RWPE2 (cell line): ENCODE data around the gene CYB5R2.

Experiments used
- ATAC-seq: fragments of 200-7000 bp; cut with Tn5 transposase; 3 replicates; pipeline ENCODE4 v1.9.1; 2021; ENCODE audit warnings: low read depth
- DNase-seq: peaks from one replicate; pipeline ENCODE4 v3.0.0-alpha.2; 2020; ENCODE audit warnings: low spot score
- H3K27ac ChIP-seq: fragments of 450-650 bp; 2 replicates; pipeline ENCODE4 v1.5.1; 2017; ENCODE audit warnings: mild to moderate bottlenecking; ENCODE audit not compliant: poor library complexity, severe bottlenecking
- H3K27me3 ChIP-seq: fragments of 250-450 bp; sonication (Bioruptor Pico); 2 replicates; pipeline ENCODE4 v1.5.1; 2021; ENCODE audit warnings: mild to moderate bottlenecking, moderate library complexity; ENCODE audit not compliant: insufficient read depth, poor library complexity, severe bottlenecking
- H3K36me3 ChIP-seq: fragments of 250-450 bp; sonication (Bioruptor Pico); 2 replicates; pipeline ENCODE4 v1.5.1; 2020; ENCODE audit warnings: low read depth, mild to moderate bottlenecking, moderate library complexity
- H3K4me1 ChIP-seq: fragments of 250-450 bp; sonication (Bioruptor Pico); 2 replicates; pipeline ENCODE4 v1.5.1; 2021; ENCODE audit warnings: mild to moderate bottlenecking, moderate library complexity; ENCODE audit not compliant: insufficient read depth, poor library complexity, severe bottlenecking
- H3K4me3 ChIP-seq: fragments of 250-450 bp; sonication (Bioruptor Pico); 2 replicates; pipeline ENCODE4 v1.5.1; 2021; ENCODE audit warnings: mild to moderate bottlenecking, moderate library complexity; ENCODE audit not compliant: severe bottlenecking
- H3K9me3 ChIP-seq: fragments of 250-450 bp; sonication (Bioruptor Pico); 2 replicates; pipeline ENCODE4 v1.5.1; 2021; ENCODE audit warnings: mild to moderate bottlenecking, moderate library complexity; ENCODE audit not compliant: severe bottlenecking
- CTCF ChIP-seq: fragments of 450-650 bp; IDR thresholded peaks from one replicate; pipeline ENCODE4 v1.5.1; 2017; ENCODE audit warnings: mild to moderate bottlenecking, moderate library complexity; ENCODE audit not compliant: poor library complexity, severe bottlenecking

The CYB5R2 gene

GRCh38 chr11:7617032-7617431 is 56.3 kb downstream of the CYB5R2 start:
- H3K27me3 ChIP-seq: no peaks in the 10 kb centered on the region
- no peak for TF ChIP-seq CTCF
- H3K27ac ChIP-seq: no peak overlapping the region
- DNase-seq: no peak
- no peak for ATAC-seq
- H3K4me1 ChIP-seq: peaks cover 9% of the 10 kb centered on the region
- no peak overlapping the region for H3K4me3 ChIP-seq
- H3K9me3 ChIP-seq: no peaks in the 10 kb centered on the region
- H3K36me3 ChIP-seq: no peaks in the 10 kb centered on the region
